ENCODE results near the gene ARHGEF12.
A peak's percentile ranks its signal among the peaks of the same experiment; 100 is the strongest.

ARHGEF12 gene

DNA sequence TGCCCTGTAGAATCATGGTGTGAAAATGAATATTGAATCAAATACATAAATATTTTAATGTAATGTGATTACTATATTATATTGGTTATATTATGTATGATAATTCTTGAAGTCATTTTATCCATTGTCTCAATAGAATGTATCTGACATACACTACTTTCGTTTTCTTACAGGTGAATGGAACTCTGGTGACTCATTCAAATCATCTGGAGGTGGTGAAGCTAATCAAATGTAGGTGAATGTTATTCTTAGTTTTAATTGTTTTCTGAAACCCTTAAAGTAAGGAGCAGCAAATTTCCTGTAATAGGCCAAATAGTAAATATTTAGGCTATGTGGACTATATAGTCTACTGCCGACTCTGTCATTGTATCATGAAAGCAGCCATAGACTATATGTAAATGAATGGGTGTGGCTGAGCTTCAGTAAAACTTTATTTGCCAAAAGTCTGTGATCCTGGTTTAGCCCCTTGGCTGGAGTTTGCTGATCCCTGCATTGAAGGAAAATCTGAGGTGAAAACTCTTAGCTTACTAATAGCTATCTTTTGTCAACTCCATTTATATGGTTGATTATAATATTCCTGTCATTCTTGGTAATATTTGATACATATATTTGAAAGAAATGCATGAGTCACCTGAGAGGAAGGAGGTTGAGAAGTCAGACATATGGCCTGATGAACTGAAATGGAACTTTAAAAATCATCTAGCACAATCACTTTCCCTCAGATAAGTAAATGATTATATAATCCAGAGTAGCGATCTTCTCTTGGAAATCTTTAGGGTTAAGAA lies 88.2 kb downstream of the ARHGEF12 start:
- Histone ChIP-seq H3K79me2 (ENCODE audit: control insufficient read depth, insufficient read depth, low read length) (no peaks in the 10 kb centered on the region), H3K23ac (ENCODE audit: low read length) (no peak overlapping the region), H3K56ac (ENCODE audit: low read length) (no peak overlapping the region), H3K27ac (ENCODE audit: low read depth, low read length) (no peak overlapping the region), H3K4me1 (ENCODE audit: control insufficient read depth, low read depth, low read length) (no peaks in the 10 kb centered on the region), H4K8ac (ENCODE audit: low read depth, low read length) (no peak overlapping the region), H3K4ac (ENCODE audit: low read depth, low read length) (no peak overlapping the region), H2BK120ac (ENCODE audit: low read depth, low read length) (no peak overlapping the region), H4K5ac (ENCODE audit: low read length) (no peak overlapping the region), H3K18ac (ENCODE audit: low read length) (no peak overlapping the region), H3K36me3 (ENCODE audit: control insufficient read depth, insufficient read depth, low read length) (no peaks in the 10 kb centered on the region), H3K79me1 (ENCODE audit: low read length) (no peaks in the 10 kb centered on the region), H3K4me2 (ENCODE audit: low read length) (no peak overlapping the region), H3K9ac (ENCODE audit: low read length) (no peak overlapping the region), H2BK15ac (replicated peaks; ENCODE audit: low read depth) (no peak overlapping the region), H3K27me3 (ENCODE audit: insufficient read depth, low read length, poor library complexity) (no peaks in the 10 kb centered on the region), H3K4me3 (ENCODE audit: low read length) (no peak overlapping the region), H2BK5ac (ENCODE audit: low read length) (no peak overlapping the region), H2AK5ac (ENCODE audit: low read length) (no peak overlapping the region)
- no CpG with 5 or more reads among the region's 3 CpGs for WGBS (ENCODE audit: extremely low coverage, insufficient coverage, low lambda C conversion rate)
- no peak for DNase-seq

DNA sequence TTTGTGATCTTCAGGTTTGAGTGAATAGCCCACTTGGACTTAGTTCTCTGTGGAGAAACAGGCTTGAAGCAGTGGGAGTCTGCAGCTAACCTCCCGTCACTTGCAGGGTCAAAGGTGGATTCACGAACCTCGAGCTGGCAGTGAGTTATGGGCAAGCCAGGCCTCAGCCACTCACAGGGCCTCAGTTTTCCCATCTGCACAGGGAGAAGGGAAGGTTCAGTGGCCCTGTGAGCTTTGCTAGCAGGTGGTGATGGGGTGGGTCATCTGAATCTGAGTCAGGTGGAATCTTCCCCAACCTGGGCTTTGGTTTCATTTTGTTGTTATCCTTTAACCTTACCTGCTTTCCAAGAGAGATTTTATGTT lies 88.7 kb downstream of the ARHGEF12 start:
- no peak overlapping the region for H4K8ac ChIP-seq (ENCODE audit: low read depth, low read length)
- H3K4me3 ChIP-seq (ENCODE audit: low read length), result no peak overlapping the region
- H4K5ac ChIP-seq (ENCODE audit: low read length), result no peak overlapping the region
- no peak overlapping the region for H3K4ac ChIP-seq (ENCODE audit: low read depth, low read length)
- H3K27ac ChIP-seq (ENCODE audit: low read depth, low read length), result no peak overlapping the region
- H3K18ac ChIP-seq (ENCODE audit: low read length), result no peak overlapping the region
- no peak for DNase-seq
- no peak overlapping the region for H2AK5ac ChIP-seq (ENCODE audit: low read length)
- WGBS (ENCODE audit: extremely low coverage, insufficient coverage, low lambda C conversion rate), result no CpG with 5 or more reads among the region's 3 CpGs
- H3K4me1 ChIP-seq (ENCODE audit: control insufficient read depth, low read depth, low read length), result no peaks in the 10 kb centered on the region
- H2BK120ac ChIP-seq (ENCODE audit: low read depth, low read length), result no peak overlapping the region
- H3K79me1 ChIP-seq (ENCODE audit: low read length), result no peaks in the 10 kb centered on the region
- no peak overlapping the region for H3K9ac ChIP-seq (ENCODE audit: low read length)
- H3K27me3 ChIP-seq (ENCODE audit: insufficient read depth, low read length, poor library complexity), result no peaks in the 10 kb centered on the region
- H3K36me3 ChIP-seq (ENCODE audit: control insufficient read depth, insufficient read depth, low read length), result no peaks in the 10 kb centered on the region
- no peaks in the 10 kb centered on the region for H3K79me2 ChIP-seq (ENCODE audit: control insufficient read depth, insufficient read depth, low read length)
- H3K4me2 ChIP-seq (ENCODE audit: low read length), result no peak overlapping the region
- no peak overlapping the region for H3K23ac ChIP-seq (ENCODE audit: low read length)
- H3K56ac ChIP-seq (ENCODE audit: low read length), result no peak overlapping the region
- no peak overlapping the region for H2BK15ac ChIP-seq (replicated peaks; ENCODE audit: low read depth)
- no peak overlapping the region for H2BK5ac ChIP-seq (ENCODE audit: low read length)

DNA sequence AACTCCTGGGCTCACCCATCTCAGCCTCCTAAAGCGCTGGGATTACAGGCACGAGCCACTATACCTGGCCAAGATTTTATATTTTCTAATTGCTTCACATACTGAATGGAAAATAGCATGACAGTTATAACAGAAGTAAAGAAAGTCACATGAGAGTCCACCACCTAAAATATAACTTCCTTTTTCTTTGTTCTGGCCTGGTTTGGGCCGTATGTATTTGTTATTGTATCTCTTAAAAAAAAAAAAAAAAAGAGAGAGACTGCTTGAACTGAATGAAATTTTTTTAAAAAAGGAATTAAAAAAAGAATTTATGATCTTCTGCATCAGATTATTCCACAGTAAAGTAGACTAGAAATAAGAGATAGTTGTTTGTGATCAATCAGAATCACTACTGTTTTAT lies 89.3 kb downstream of the ARHGEF12 start:
- no peak overlapping the region for H3K27ac ChIP-seq (ENCODE audit: low read depth, low read length)
- WGBS (ENCODE audit: extremely low coverage, insufficient coverage, low lambda C conversion rate), result no CpG with 5 or more reads among the region's 3 CpGs
- no peak overlapping the region for H3K4me2 ChIP-seq (ENCODE audit: low read length)
- no peak for DNase-seq
- no peak overlapping the region for H4K8ac ChIP-seq (ENCODE audit: low read depth, low read length)
- no peak overlapping the region for H3K4ac ChIP-seq (ENCODE audit: low read depth, low read length)
- H2BK5ac ChIP-seq (ENCODE audit: low read length), result no peak overlapping the region
- H3K4me1 ChIP-seq (ENCODE audit: control insufficient read depth, low read depth, low read length), result no peaks in the 10 kb centered on the region
- no peak overlapping the region for H2BK15ac ChIP-seq (replicated peaks; ENCODE audit: low read depth)
- H3K27me3 ChIP-seq (ENCODE audit: insufficient read depth, low read length, poor library complexity), result no peaks in the 10 kb centered on the region
- no peak overlapping the region for H3K9ac ChIP-seq (ENCODE audit: low read length)
- H4K5ac ChIP-seq (ENCODE audit: low read length), result no peak overlapping the region
- no peak overlapping the region for H2AK5ac ChIP-seq (ENCODE audit: low read length)
- no peak overlapping the region for H3K56ac ChIP-seq (ENCODE audit: low read length)
- no peaks in the 10 kb centered on the region for H3K36me3 ChIP-seq (ENCODE audit: control insufficient read depth, insufficient read depth, low read length)
- no peak overlapping the region for H3K4me3 ChIP-seq (ENCODE audit: low read length)
- no peak overlapping the region for H2BK120ac ChIP-seq (ENCODE audit: low read depth, low read length)
- H3K79me1 ChIP-seq (ENCODE audit: low read length), result no peaks in the 10 kb centered on the region
- no peak overlapping the region for H3K18ac ChIP-seq (ENCODE audit: low read length)
- no peak overlapping the region for H3K23ac ChIP-seq (ENCODE audit: low read length)
- H3K79me2 ChIP-seq (ENCODE audit: control insufficient read depth, insufficient read depth, low read length), result no peaks in the 10 kb centered on the region

DNA sequence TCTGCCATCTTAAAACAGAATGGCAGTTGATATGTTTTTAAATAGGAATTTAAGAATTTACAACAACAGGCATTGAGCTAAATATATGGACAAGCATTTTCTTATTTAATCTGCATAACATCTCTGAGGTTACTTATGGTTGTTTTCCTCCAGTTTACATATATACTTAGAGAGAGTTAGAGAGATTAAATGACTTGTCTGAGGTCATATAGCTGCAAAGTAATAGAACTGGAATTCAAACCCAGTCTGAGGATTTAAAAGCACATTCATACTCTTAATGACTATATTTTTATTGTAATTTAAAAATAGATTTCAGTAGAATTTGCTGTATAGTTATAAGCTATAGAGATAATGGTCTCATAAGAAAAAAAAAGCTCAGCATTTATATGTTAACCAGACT lies 93.9 kb downstream of the ARHGEF12 start:
- Histone ChIP-seq H3K18ac (ENCODE audit: low read length) (no peak overlapping the region), H3K9ac (ENCODE audit: low read length) (no peak overlapping the region), H3K4me1 (ENCODE audit: control insufficient read depth, low read depth, low read length) (no peaks in the 10 kb centered on the region), H3K79me1 (ENCODE audit: low read length) (no peaks in the 10 kb centered on the region), H3K4ac (ENCODE audit: low read depth, low read length) (no peak overlapping the region), H2BK5ac (ENCODE audit: low read length) (no peak overlapping the region), H3K79me2 (ENCODE audit: control insufficient read depth, insufficient read depth, low read length) (no peaks in the 10 kb centered on the region), H3K36me3 (ENCODE audit: control insufficient read depth, insufficient read depth, low read length) (no peaks in the 10 kb centered on the region), H3K4me2 (ENCODE audit: low read length) (no peak overlapping the region), H4K5ac (ENCODE audit: low read length) (no peak overlapping the region), H3K4me3 (ENCODE audit: low read length) (no peak overlapping the region), H3K27me3 (ENCODE audit: insufficient read depth, low read length, poor library complexity) (no peaks in the 10 kb centered on the region), H2BK15ac (replicated peaks; ENCODE audit: low read depth) (no peak overlapping the region), H2BK120ac (ENCODE audit: low read depth, low read length) (no peak overlapping the region), H3K27ac (ENCODE audit: low read depth, low read length) (no peak overlapping the region), H3K56ac (ENCODE audit: low read length) (no peak overlapping the region), H3K23ac (ENCODE audit: low read length) (no peak overlapping the region), H4K8ac (ENCODE audit: low read depth, low read length) (no peak overlapping the region), H2AK5ac (ENCODE audit: low read length) (no peak overlapping the region)
- no peak for DNase-seq

DNA sequence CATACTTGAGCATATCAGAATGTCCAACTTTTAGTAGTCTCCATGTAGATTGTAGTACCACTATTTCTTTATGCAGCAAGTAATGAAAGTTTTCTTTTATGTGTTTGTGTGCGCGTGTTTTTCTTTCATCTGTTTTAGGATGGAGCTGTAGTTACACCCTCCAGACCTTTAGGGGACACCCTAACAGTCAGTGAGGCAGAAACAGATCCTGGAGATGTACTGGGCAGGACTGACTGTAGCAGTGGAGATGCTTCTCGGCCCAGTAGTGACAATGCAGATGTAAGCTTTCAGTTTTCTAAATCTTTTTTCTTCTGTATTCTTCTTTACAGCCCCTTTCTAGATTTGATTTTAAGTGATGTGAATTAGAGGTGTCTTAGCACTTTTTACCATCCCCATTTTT lies 95.4 kb downstream of the ARHGEF12 start:
- WGBS (ENCODE audit: extremely low coverage, insufficient coverage, low lambda C conversion rate), result no CpG with 5 or more reads among the region's 3 CpGs

More for the DNA sequence above, 95.4 kb downstream of the ARHGEF12 start:
- H3K4me2 ChIP-seq (ENCODE audit: low read length), result no peak overlapping the region
- H2AK5ac ChIP-seq (ENCODE audit: low read length), result no peak overlapping the region
- H3K18ac ChIP-seq (ENCODE audit: low read length), result no peak overlapping the region
- no peak overlapping the region for H3K23ac ChIP-seq (ENCODE audit: low read length)
- H3K4me3 ChIP-seq (ENCODE audit: low read length), result no peak overlapping the region
- H2BK5ac ChIP-seq (ENCODE audit: low read length), result no peak overlapping the region
- no peak overlapping the region for H2BK120ac ChIP-seq (ENCODE audit: low read depth, low read length)
- no peaks in the 10 kb centered on the region for H3K79me2 ChIP-seq (ENCODE audit: control insufficient read depth, insufficient read depth, low read length)
- H4K5ac ChIP-seq (ENCODE audit: low read length), result no peak overlapping the region
- no peak overlapping the region for H3K56ac ChIP-seq (ENCODE audit: low read length)
- peak; percentile 72 for DNase-seq
- no peak overlapping the region for H4K8ac ChIP-seq (ENCODE audit: low read depth, low read length)
- no peaks in the 10 kb centered on the region for H3K79me1 ChIP-seq (ENCODE audit: low read length)
- H2BK15ac ChIP-seq (replicated peaks; ENCODE audit: low read depth), result no peak overlapping the region
- no peaks in the 10 kb centered on the region for H3K27me3 ChIP-seq (ENCODE audit: insufficient read depth, low read length, poor library complexity)
- no peak overlapping the region for H3K9ac ChIP-seq (ENCODE audit: low read length)
- no peaks in the 10 kb centered on the region for H3K4me1 ChIP-seq (ENCODE audit: control insufficient read depth, low read depth, low read length)
- no peaks in the 10 kb centered on the region for H3K36me3 ChIP-seq (ENCODE audit: control insufficient read depth, insufficient read depth, low read length)
- no peak overlapping the region for H3K4ac ChIP-seq (ENCODE audit: low read depth, low read length)
- no peak overlapping the region for H3K27ac ChIP-seq (ENCODE audit: low read depth, low read length)

Data from mesendoderm (in vitro differentiated cells).